T-cell (primary cell): Measurements from ENCODE around the gene NRXN2. TPM values are rescaled to one million over a fixed set of nuclear protein-coding genes. Genes with fewer than 3 reads are reported as not detected.

Experiments
- ATAC-seq, 4 experiments: fragments of 200-7000 bp in 3 of 4; fragments of 150-1000 bp in 1 of 4; cut with Tn5 transposase; replicated peaks in 1 of 4; 1 replicate in 3 of 4; 2 replicates in 1 of 4; pipeline ENCODE4 v1.10.0; 2021; ENCODE audit warnings: moderate library complexity in 3 of 4, mild to moderate bottlenecking in 2 of 4, moderate number of reproducible peaks in 1 of 4
- CTCF ChIA-PET, 2 donors: fragments of 300-600 bp; sonication (Branson Sonifier 250); formaldehyde crosslinking; loops; one replicate each; lab custom pipeline; 2022; ENCODE audit warnings: antibody characterized with exemption in 2 of 2; lab: Charles Lee
- POLR2A ChIA-PET, 2 donors: fragments of 300-600 bp; sonication (Branson Sonifier 250); formaldehyde crosslinking; loops; one replicate each; lab custom pipeline; 2022; ENCODE audit warnings: antibody characterized with exemption in 2 of 2; lab: Charles Lee
- DNase-seq, 35 experiments: peaks; one replicate each; pipeline versions ENCODE4 v3.0.0 to v3.0.0-alpha.2; 2013 to 2023
- H3K27ac ChIP-seq: one replicate; pipeline ENCODE4 v1.5.1; 2013; ENCODE audit warnings: low read length
- H3K27me3 ChIP-seq, 2 experiments: replicated peaks in 1 of 2; 1 replicate in 1 of 2; 2 replicates in 1 of 2; pipeline versions ENCODE4 v1.6.1 to v1.7.0; 2013; ENCODE audit warnings: low read length in 1 of 2, mixed read lengths in 1 of 2; ENCODE audit not compliant: control insufficient read depth in 2 of 2, insufficient read depth in 2 of 2; ENCODE audit errors: extremely low read depth in 1 of 2
- H3K36me3 ChIP-seq, 2 donors: 1 replicate in 1 of 2; 2 replicates in 1 of 2; pipeline versions ENCODE4 v1.6.1 to v1.7.0; 2013; ENCODE audit warnings: low read length in 1 of 2; ENCODE audit not compliant: control insufficient read depth in 2 of 2, insufficient read depth in 1 of 2; ENCODE audit errors: extremely low read depth in 1 of 2
- H3K4me1 ChIP-seq, 2 experiments: 1 replicate in 1 of 2; 2 replicates in 1 of 2; pipeline versions ENCODE4 v1.6.1 to v1.7.0; 2013; ENCODE audit warnings: low read length in 2 of 2, mixed read lengths in 1 of 2; ENCODE audit not compliant: insufficient read depth in 2 of 2, control insufficient read depth in 1 of 2; ENCODE audit errors: extremely low read depth in 1 of 2
- H3K4me3 ChIP-seq, 2 donors: 1 replicate in 1 of 2; 2 replicates in 1 of 2; pipeline versions ENCODE4 v1.5.1 to v1.7.0; 2013; ENCODE audit warnings: mild to moderate bottlenecking in 2 of 2, low read length in 1 of 2, moderate library complexity in 1 of 2; ENCODE audit not compliant: control insufficient read depth in 1 of 2; ENCODE audit errors: extremely low read depth in 1 of 2
- H3K9me3 ChIP-seq: 2 replicates; pipeline ENCODE4 v1.7.0; 2013
- H3K27ac Mint-ChIP-seq, 2 donors: one replicate each; pipeline ENCODE4 v1.8.0; 2020 to 2021; ENCODE audit warnings: mild to moderate bottlenecking in 2 of 2, mixed read lengths in 2 of 2
- H3K27me3 Mint-ChIP-seq, 2 donors: one replicate each; pipeline ENCODE4 v1.8.0; 2021 to 2022; ENCODE audit warnings: mixed read lengths in 2 of 2
- H3K36me3 Mint-ChIP-seq: one replicate; pipeline ENCODE4 v1.8.0; 2021; ENCODE audit warnings: mixed read lengths
- H3K4me1 Mint-ChIP-seq, 3 donors: one replicate each; pipeline ENCODE4 v1.8.0; 2020 to 2022; ENCODE audit warnings: mixed read lengths in 3 of 3, mild to moderate bottlenecking in 1 of 3
- H3K4me3 Mint-ChIP-seq, 3 donors: one replicate each; pipeline ENCODE4 v1.8.0; 2020 to 2022; ENCODE audit warnings: mild to moderate bottlenecking in 3 of 3, mixed read lengths in 3 of 3, moderate library complexity in 3 of 3
- H3K9me3 Mint-ChIP-seq, 3 donors: one replicate each; pipeline ENCODE4 v1.8.0; 2020 to 2022; ENCODE audit warnings: mixed read lengths in 3 of 3
- WGBS: methylation state at CpG from one replicate; pipeline ENCODE4 v1.1.5; 2013; ENCODE audit warnings: missing lambda C conversion rate; ENCODE audit not compliant: insufficient coverage; 5-methylcytosine and 5-hydroxymethylcytosine counted together
- total RNA-seq, 35 experiments: library from RNA in 6 of 35; stranded (reverse) in 6 of 35; fragments of 120-200 nt in 1 of 35; gene quantifications; one replicate each; pipeline versions ENCODE4 v1.2.1 to v1.2.4 and lab custom pipeline; 2013 to 2026

NRXN2 gene
- total RNA-seq, 5 donors from 2014 or later (not counting 1 experiment from before 2014, with no cell fraction given): 0.43 to 0.70 (median 0.47) TPM; not detected in 2

DNA sequence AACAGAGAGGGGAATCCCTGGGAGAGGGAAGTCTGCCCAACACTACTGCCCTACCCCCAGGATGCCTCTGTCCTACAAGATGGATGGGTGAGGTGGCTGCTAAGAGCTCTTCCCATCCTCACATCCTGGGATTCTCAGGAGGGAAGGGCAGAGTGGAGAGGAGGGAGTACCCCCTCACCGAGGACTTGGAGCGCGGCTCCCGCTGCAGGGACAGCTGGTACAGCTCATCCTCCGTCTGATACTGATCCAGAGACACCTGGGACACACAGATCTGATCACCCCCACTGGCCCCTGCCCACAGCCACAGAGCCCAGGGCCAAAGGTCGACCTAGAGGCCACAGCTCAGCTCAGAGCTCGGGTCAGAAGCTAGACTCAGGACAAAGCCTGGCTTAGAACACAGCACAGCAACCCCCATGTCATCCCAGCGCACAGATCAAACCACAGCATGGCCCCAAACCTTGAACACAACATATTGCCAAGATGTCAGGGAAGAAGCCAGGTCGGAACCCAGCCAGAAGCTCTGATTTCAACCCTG, 12.8 kb upstream of the NRXN2 start:
- Histone ChIP-seq H3K4me1 (peaks cover 0 to 40% of the 10 kb centered on the region in 2 experiments), H3K9me3 (no peaks in the 10 kb centered on the region), H3K27ac (no peak overlapping the region), H3K27me3 (no peaks in the 10 kb centered on the region), H3K4me3 (no peak overlapping the region), H3K36me3 (peaks cover 22 to 86% of the 10 kb centered on the region in 2 donors)
- POLR2A ChIA-PET: no interaction called here
- CTCF ChIA-PET: interaction anchor here in 1 of 2 donors (0.5 kb wide), 1 partner anchor 8 kb away, joined by 11 read pairs; no protein-coding TSS in a partner anchor
- DNase-seq: no peak
- H3K4me1 Mint-ChIP-seq: peaks cover 34 to 43% (median 41%) of the 10 kb centered on the region in 3 donors
- H3K4me3 Mint-ChIP-seq: no peak overlapping the region
- H3K36me3 Mint-ChIP-seq: peaks cover 48% of the 10 kb centered on the region
- no peak for ATAC-seq
- no peaks in the 10 kb centered on the region for H3K9me3 Mint-ChIP-seq
- no peaks in the 10 kb centered on the region for H3K27me3 Mint-ChIP-seq
- WGBS: 90% methylated on average over 9 of the region's 9 CpGs
- peak overlapping the region; percentile 34 to 69 for H3K27ac Mint-ChIP-seq

DNA sequence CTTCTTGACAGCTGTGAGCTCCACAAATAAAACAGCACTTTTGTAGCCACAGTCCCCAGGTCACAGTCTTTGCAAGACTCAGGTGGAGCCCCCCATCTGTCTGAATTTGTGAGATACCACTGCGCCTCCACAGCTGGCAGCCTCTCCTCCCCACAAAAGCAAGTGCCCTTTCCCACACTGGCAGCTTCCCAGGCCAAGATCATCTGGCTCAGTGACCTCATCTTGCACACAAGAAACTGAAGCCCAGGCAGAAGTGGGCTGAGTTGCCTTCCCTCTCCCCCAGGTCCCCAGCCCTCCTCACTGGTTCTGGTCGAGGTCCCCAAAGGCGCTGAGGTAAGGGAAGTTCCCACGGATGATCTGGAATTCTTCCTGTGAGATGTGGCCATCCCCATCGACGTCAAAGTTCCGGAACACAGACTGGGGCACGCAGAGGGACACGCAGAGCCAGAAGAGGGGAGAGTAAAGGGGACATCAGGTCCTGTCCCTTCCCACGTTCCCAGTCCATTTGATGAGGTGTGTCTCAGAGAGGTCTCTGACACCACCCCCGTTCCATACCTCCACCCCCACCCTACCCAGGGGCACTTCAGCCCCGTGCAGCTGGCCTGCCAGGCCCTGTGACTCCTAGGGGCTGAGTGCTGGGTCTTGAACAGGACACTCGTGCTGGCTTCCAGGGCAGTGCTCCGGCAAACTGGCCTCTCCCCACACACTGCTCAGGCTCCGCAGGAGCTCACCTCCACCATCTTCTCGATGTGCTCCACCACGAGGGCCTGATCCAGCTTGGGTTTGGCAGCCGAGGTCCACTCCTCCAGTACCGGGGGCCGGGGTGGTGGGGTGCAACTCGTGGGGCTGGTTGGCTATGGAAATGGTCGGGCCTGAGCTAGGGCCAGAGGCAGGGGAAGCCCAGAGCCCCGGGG, 12.1 kb upstream of the NRXN2 start:
- no peak overlapping the region for H3K4me3 Mint-ChIP-seq
- Histone ChIP-seq H3K4me1 (peaks cover 0 to 34% of the 10 kb centered on the region in 2 experiments), H3K9me3 (no peaks in the 10 kb centered on the region), H3K4me3 (no peak overlapping the region), H3K36me3 (peaks cover 24 to 86% of the 10 kb centered on the region in 2 donors), H3K27me3 (no peaks in the 10 kb centered on the region), H3K27ac (no peak overlapping the region)
- no peak for DNase-seq
- ATAC-seq: no peak
- no peaks in the 10 kb centered on the region for H3K9me3 Mint-ChIP-seq
- H3K4me1 Mint-ChIP-seq: peaks cover 30 to 36% (median 34%) of the 10 kb centered on the region in 3 donors
- ChIA-PET POLR2A (no interaction called here), CTCF (interaction anchor here in 1 of 2 donors (0.5 kb wide), 1 partner anchor 8 kb away, joined by 11 read pairs; no protein-coding TSS in a partner anchor)
- peaks cover 44% of the 10 kb centered on the region for H3K36me3 Mint-ChIP-seq
- no peaks in the 10 kb centered on the region for H3K27me3 Mint-ChIP-seq
- 98% methylated on average over 5 of the region's 23 CpGs for WGBS
- H3K27ac Mint-ChIP-seq: peak overlapping the region; percentile 24 to 69

- Mint-ChIP-seq H3K9me3 (no peaks in the 10 kb centered on the region), H3K36me3 (peaks cover 50% of the 10 kb centered on the region), H3K27ac (peak overlapping the region in 1 of 2 donors; percentile 34), H3K27me3 (no peaks in the 10 kb centered on the region), H3K4me1 (peaks cover 21 to 24% (median 23%) of the 10 kb centered on the region in 3 donors), H3K4me3 (no peak overlapping the region)
- H3K4me3 ChIP-seq: no peak overlapping the region
- POLR2A ChIA-PET: no interaction called here
- H3K36me3 ChIP-seq: peaks cover 30 to 80% of the 10 kb centered on the region in 2 donors
- no peaks in the 10 kb centered on the region for H3K9me3 ChIP-seq
- DNase-seq: no peak
- H3K27ac ChIP-seq: no peak overlapping the region
- no peak for ATAC-seq
- WGBS: no CpG with 5 or more reads among the region's 3 CpGs
- peaks cover 0 to 18% of the 10 kb centered on the region in 2 experiments for H3K4me1 ChIP-seq
- CTCF ChIA-PET: no interaction called here
- H3K27me3 ChIP-seq: no peaks in the 10 kb centered on the region
These were observed 8.6 kb upstream of the NRXN2 start for GRCh38 chr11:64731601-64732000.

GRCh38 chr11:64729851-64730382, 6.9 kb upstream of the NRXN2 start:
- ChIA-PET POLR2A (no interaction called here), CTCF (no interaction called here)
- Mint-ChIP-seq H3K36me3 (peaks cover 44% of the 10 kb centered on the region), H3K4me3 (no peak overlapping the region), H3K4me1 (peaks cover 17 to 22% (median 19%) of the 10 kb centered on the region in 3 donors), H3K9me3 (no peaks in the 10 kb centered on the region), H3K27me3 (no peaks in the 10 kb centered on the region), H3K27ac (no peak overlapping the region)
- H3K9me3 ChIP-seq: no peaks in the 10 kb centered on the region
- ATAC-seq: peak in 1 of 4 experiments; percentile 18
- peaks cover 18 to 66% of the 10 kb centered on the region in 2 donors for H3K36me3 ChIP-seq
- 90% methylated on average over 14 of the region's 21 CpGs for whole genome bisulfite sequencing
- H3K4me1 ChIP-seq: peaks cover 0 to 8% of the 10 kb centered on the region in 2 experiments
- H3K27me3 ChIP-seq: no peaks in the 10 kb centered on the region
- H3K27ac ChIP-seq: no peak overlapping the region
- no peak overlapping the region for H3K4me3 ChIP-seq
- no peak for DNase-seq

GRCh38 chr11:64728757-64729365, 5.9 kb upstream of the NRXN2 start:
- no peak overlapping the region for H3K27ac ChIP-seq
- H3K9me3 ChIP-seq: no peaks in the 10 kb centered on the region
- POLR2A ChIA-PET: no interaction called here
- no peaks in the 10 kb centered on the region for H3K27me3 ChIP-seq
- ATAC-seq (no peak), DNase-seq (no peak)
- no peak overlapping the region for H3K4me3 ChIP-seq
- Mint-ChIP-seq H3K4me3 (no peak overlapping the region), H3K9me3 (no peaks in the 10 kb centered on the region), H3K27ac (peak overlapping the region in 1 of 2 donors; percentile 55), H3K4me1 (peaks cover 17 to 26% (median 21%) of the 10 kb centered on the region in 3 donors), H3K36me3 (peaks cover 38% of the 10 kb centered on the region), H3K27me3 (no peaks in the 10 kb centered on the region)
- CTCF ChIA-PET: no interaction called here
- 100% methylated on average over 4 of the region's 11 CpGs for WGBS
- peaks cover 2 to 16% of the 10 kb centered on the region in 2 experiments for H3K4me1 ChIP-seq
- H3K36me3 ChIP-seq: peaks cover 18 to 58% of the 10 kb centered on the region in 2 donors
